HG03097 (cell line): ENCODE data around the gene NEBL.

ENCODE experiments used
- ATAC-seq: cut with Tn5 transposase; IDR thresholded peaks from one replicate; pipeline ENCODE4 v1.9.1; 2021; ENCODE audit not compliant: unreplicated experiment, low FRiP score

NEBL gene

DNA sequence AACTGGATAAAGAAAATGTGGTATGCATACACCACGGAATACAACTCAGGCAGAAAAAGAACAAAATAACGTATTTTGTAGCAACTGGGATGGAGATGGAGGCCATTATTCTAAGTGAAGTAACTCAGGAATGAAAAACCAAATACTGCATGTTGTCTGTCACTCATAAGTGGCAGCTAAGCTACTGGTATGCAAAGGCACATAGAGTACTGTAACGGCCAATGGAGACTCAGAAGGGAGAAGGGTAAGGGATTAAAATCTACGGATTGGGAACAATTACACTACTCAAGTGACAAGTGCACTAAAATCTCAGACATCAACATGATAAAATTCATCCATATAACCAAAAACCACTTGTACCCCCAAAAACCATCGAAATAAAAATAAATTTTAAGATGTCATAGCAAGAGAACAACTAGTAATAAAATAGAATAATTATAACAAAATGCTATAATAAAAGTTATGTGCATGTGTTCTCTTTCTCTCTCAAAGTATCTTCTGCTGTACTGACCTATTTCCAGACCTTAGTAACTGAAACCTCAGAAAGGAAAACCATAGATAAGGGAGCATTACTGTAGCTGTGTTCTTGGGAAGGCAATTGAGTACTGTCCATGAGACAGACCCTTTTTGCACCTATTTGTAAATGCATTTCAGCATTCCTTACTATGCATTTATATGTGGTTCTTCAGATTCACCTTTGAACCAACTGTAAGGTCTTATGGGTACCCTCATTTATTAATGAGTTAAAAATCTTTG, 6.7 kb upstream of the NEBL start:
- ATAC-seq, result no peak

DNA sequence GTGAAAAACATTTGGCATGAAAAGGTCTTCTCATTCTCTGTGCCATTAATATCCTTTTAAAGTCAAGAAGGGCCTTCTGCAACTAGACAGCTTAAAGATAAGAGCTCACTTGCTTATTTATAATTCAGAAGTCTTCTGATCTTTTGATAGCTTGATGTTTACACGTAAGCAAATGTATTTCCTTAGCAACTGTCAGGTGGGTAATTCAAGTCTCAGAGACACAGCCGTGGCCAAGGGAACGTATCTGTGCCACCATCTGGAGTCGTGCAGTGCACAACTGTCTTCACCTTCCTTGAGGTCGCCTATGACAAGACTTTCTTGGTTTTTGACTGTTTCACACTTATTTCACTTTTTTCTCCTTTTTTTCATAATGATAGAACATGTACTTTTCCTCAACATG, 4.0 kb upstream of the NEBL start:
- no peak for ATAC-seq

DNA sequence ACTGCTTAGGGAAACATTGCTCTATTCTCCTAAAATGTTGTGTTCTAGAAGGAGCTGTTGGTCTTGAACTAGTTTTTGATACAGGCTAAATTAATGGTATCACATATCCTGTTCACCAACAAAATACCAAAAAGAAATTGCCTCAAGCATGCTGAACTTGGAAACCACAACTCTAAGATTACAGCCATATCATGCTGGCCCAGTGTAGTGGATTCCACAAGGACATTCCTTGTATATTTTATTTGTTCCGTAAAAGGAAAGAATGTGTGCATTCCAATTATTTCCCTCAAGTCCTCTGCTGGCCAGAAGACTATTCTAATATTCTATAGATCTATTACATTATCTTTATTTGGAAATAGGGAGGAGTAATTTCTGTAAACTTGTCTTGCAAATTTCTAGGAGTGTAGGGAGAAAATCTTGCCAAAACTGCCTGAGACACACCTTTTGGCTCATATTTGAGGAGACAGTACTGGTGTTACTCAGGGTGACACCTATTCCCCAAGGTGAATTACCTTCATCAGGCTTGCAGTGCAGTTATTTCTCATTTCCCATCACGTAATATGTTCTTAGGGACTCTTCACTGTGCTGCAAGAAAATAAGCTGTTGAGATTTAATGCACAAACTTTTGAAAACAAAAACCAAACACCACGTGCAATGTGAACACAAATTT, 1.9 kb upstream of the NEBL start:
- ATAC-seq, result no peak

DNA sequence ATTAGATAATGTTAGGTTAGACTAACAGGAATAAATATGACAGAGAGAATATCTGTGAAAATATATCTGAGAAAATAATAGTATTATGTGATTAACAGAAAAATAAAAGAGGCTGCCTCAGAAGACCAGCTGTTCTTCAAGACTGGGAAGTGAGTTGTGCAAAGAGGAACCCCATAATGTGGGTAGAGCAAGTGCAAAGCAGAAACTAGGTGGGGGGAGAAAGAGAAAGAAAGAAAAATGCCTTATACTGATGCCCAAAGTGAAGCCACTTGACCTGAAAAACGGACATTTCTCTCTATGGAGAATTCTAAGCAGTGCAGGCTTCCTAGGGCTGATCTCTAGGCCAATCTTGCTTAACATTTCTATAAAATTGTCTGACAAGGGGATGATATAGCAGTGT, 3.8 kb downstream of the NEBL start:
- ATAC-seq, result no peak

DNA sequence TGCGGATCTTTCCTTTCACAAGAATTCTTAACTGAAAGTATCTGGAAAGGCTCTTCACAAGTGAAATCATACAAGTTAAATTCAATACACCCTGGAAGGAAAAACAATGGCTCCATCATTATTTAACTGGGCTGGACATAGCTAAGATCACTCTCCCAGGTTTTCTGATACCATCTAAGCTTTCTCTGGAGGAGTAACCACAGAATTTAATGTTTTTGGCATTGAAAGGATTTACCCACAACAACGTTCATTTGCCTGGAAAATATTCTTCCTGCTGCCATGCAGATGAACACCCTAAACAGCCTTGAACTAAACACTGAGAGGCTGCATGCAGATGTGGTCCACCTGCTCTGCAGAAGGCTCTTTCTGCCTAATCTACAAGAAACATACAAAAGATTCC, 4.3 kb downstream of the NEBL start:
- ATAC-seq, result no peak

DNA sequence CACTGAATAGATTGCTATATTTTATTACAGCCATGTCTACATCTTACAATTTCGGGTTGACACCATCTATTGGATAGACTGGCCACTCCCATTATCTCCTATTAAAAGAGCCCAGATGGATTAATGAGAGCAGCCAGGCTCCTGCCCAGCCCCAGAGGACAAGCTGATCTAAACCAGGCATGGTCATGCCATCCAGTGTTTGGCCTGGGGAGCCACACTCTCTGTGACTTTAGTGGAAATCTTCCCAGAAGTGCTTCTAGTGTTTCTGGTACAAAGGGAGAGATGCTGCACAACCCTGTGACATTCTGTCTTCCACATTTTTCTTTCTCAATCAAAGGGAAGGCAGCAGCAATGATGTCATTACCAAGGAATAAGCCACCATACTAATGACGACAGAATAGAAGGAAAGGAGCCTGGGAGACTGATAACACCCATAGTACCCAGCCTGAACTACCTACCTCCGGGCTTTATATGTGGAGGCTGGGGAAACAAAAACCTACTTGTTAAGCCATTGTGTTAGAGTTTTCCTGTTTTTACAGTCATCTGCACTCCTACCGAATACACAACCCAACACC, 5.0 kb downstream of the NEBL start:
- no peak for ATAC-seq

DNA sequence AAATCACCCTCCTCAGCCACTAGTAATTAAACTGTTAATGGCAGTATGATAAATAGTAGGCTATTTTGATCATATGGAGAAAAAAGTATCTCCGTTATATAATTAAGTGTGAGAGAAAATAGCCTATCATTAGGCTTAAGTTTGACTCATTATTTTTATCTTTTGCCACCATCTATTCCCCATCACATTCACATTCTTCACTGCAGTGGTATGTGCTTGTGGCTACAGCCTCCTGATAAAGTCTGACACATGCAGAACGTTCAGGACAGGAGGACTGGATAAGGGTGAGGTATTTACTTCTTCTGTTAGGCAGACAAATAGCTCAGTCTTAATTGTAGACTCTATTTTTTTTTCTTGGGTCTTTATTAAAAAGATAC, 5.8 kb downstream of the NEBL start:
- ATAC-seq, result no peak

DNA sequence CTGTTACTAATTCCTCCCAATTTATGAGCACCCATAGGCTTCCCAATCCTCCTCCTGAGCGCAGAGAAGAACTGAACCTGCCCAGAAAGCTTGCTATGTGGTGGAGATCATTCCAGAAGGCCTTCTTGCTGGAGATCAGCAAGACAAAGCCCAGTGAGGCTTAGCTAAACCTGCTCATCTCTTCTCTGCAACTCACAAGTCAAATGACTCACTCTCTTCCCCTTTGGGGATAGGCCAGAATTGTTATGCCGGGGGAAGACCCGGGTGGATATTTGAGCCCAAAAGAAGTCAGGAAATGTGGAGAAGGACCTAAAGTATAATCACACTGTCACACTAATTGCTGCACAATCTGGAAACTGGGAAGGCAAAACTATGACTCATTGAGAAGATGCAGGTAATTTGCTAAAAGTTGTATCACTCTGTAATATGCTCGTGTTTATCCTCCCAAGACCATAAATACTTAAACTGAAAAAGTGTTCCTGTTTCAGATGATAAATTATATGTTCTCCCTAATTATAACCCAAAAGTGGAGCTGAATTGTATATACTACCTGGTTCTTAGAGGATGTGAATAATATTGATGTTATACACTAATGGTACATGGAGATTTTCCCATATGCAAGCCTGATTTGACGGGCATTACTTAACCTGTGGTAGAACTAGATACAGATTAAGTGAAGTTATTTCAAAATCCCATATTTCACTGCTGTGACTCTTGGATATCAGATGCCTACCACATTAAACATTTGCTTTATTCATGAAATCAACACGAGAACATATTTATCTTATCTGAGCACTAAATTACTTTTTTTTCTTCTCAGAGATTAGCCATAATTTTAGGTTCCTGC, 6.4 kb downstream of the NEBL start:
- ATAC-seq, result no peak

DNA sequence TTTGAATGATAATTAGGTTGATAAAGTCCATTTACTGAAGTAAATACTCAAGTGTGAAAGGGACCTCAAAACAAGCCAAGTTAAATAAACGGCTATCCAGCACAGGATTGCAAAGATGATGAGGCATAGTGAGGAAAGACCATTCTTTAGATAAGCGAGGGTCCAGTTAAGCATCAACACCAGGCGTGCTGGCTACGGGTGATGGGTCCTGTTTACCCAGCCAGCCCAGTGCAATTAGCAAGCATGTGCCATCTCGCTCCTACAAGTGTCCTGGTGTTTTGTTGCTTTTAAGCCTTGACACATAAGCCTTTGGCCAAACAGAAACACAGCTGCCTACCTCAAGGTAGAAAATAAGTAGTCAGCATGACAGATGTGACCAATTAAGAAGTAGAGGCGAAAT, 7.1 kb downstream of the NEBL start:
- ATAC-seq, result no peak

DNA sequence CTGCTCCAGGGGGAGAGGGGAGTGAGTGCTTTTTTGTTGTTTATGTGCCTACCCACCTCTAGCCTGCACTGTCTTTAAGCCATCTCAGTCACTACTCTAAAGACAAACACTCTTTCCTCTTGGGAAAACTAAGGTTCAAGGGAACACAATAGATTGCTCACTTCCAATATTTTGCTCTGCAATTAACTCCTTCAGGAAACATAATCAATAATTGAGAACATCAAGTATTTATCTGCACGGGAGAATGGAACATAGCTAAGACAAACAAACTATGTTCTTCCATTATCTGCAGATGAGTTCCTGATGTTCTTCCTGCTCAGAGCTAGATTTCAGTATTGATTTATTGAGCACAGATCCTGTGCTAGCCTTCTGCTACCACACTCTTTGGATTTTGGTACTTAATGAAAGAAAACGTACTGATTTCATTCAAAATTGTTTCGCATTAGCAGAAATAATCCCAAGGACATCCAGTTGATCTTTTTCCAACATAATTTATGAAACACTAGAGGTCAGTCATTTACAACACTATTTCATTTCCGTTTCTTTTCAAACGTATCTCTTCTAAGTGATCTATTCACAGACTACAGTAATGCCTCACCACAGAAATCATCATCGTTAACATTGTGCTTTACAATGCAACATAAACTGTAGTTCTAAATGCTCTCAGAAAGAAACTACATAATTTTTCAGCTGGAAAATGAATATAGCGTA, 8.3 kb downstream of the NEBL start:
- no peak for ATAC-seq

DNA sequence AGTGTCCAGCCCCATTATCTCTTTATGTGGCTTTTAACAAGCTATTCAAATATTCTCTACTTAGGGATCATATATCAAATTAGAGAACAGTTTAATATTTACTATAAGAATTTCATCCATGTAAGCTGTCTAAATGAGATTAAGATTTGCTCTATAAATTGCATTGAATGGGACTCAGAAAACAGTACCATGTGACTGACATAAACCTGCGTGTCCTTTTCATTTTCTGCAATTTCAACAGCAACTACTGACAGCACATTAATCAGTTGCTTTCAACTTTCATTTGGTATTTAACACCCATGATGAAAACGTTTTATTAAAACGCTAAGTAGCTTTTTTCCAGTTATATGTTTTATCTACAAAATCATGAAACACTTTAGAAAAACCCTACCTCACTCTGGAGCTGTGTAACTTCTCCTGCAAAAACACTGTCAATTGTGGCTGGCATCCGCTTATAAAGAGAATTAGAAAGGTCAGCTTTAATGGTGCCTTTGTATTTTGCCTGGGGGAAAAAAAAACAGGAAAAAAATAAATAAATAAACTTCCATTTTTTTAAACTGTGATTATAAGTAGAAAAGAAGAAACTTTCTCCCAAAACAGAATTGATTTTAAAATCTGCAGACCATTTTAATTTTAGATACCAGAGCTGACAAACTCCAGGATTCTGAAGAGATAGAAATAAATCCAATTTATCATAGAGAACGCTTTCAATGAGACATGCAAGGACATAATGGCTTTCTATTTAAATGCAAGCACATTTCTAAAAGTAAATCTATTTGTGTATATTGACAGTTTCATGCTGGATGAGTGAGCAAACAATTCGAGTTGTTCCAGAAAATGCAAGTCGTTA, 9.2 kb downstream of the NEBL start:
- no peak for ATAC-seq

DNA sequence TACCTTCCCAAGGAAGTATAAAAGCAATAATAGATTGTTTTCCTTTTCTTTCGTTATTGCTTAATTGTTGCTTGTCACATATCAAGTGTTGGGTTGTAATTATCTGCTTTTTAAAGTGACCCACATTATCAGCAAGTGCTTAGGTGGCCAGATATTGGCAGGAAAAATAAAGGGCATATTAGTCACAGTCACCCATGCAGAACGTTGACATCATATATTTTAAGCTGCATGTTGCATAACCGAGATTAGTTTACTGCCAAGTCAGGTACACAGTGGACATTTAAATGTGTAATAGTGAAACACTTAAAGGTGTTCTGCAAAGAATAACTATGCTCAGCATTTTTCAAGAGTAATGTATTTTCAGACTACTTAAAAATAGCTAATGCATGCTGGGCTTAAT, 11.4 kb downstream of the NEBL start:
- no peak for ATAC-seq

DNA sequence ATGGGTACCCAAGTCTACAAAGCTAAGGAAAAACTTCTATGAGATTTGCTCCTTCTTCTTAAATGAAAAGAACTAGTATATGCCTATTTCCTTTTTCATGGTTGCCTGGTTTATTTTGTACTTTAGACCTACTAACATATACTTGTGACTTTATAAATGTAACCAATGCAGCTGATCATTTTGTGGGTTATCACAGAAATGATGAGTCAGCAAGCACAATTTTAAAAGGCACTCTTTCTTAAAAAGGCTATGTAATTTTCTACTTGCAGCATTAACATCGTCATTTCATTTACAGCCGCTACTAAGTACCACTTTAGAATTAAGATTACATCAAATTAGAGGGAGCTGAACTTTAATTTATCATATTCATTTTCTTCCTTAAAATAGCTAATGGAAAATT, 13.6 kb downstream of the NEBL start:
- ATAC-seq, result no peak

DNA sequence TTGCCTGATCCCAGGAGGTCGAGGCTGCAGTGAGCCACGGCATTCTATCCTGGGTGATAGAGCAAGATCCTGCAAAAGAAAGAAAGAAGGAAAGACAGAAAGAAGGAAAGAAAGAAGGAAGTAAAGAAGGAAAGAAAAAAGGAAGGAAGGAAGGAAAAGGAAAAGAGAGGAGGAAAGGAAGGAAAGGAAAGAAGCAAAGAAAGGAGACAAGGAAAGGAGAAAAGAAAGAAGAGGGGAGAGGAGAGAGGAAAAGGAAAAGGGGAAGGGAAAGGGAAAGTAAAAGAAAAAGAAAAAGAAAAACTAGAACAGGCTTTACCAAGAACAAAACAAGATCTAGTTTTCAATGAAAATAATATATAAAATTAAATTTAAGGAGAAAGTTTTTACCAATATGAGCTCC, 15.0 kb downstream of the NEBL start:
- ATAC-seq, result no peak

DNA sequence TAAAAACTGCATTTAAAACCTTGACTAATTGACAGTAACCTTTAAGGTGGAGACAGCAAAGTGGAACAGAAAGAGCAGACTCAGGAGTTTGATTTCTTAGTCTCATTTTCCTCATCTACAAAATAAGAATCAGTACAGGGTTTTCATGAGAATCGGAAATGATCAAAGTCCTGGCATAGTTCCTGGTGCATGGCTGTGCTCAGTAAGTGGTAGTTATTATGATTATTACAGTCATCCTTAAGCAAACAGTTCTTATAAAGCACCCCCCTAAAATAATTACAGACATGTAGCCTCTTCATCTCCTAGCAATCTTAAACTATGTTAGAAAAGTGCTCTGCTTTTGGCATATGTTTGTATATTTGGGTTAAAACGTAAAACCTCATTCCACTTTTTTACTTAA, 18.0 kb downstream of the NEBL start:
- no peak for ATAC-seq

DNA sequence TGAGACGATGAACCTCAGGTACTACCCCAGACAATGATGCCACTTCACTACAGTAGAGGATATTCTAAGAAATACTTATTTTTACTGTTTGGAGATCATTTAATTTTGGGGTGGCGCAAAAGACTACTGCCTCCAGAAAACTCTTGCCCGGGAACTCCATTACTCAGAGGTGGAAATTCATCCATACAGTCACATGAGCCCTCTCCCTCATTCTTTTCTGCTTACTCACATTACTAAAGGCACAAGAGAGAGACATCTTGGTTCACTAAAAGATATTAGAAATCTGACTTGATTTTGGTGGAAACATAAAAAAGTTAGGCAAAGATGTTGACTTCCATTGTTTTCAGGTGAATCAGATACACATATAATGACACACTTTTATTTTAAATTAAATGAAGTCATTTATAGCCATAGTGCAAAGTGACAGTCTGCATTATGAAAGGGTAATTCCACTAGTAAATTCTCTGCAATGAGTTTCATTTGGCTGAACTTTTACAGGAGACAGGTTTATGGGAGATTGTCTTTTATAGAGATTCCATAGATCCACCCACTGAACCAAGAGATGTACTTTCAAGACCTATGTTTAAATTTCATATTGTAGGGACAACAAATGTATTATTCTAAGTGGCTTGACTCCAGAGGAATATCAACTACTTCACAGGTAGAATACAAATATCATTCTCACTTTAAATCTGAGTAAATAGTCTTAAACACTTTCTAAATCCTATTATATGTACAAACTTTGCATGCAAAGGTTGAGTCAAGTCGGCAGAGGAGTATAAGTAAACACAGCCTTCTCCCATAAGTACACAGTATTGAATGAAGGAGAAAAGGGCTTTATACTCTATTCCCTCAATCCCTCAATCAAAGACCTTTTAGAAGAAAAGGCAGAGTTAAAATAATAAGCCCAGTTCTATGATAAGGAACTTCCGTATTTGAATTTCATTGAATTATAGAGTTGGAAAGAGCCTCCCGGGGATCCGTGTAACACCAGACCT, 18.8 kb downstream of the NEBL start:
- ATAC-seq, result no peak

DNA sequence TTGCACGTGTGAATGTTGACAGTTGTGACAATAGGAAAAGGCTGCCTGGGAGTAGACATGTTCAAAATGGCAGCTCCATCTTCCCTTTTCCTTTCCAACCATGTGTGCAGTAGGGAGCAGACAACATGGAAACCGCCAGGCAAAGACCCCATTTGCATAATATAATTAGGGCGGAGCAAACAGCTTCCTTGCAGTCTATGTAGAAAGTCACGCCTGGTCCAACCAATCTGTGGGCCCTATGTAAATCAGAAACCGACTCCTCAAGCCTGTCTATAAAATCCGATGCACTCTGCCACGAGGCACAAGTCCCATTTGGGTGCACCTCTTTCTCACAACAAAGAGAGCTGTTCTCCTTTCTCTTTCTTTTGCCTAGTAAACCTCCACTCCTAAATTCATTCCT, 19.6 kb downstream of the NEBL start:
- no peak for ATAC-seq

DNA sequence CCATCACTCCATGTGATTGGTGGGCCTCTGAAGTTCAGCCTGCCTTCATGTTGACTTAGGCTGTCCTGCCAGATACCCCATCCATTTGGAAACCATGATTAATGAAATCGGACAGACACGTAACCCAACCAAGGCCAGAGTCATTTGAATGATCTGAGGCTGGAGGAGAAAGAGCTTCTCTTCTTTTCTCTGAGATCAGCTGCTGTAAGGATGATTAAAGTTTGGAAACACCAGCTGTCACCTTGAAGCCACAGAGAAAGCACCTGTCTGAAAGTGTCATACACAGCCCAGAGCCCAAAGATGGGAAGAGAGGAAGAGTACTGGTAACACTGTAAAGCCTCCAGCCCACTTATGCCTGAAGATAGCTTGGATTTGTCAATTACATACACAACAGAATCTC, 22.9 kb downstream of the NEBL start:
- no peak for ATAC-seq

DNA sequence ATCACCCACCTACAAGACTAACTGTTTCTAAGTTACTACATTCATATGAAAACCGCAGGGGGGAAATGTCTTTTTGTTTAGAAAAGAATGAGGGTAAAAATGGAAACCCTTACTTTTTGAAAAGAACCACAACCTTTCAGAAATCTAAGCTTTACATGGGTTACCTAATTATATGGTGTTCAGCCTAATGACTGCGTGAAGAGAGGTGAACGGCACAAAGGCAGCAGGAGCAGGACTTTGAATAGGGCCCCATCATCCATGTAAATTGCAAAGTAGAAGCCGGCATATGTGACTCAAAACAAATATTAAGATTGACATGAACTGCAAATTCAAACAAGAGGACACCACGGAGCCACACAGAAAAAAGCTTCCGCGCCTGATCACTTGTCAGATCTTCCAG, 25.1 kb downstream of the NEBL start:
- no peak for ATAC-seq
